ENCODE measurements around the gene RIF1.

GRCh38 chr2:151410485-151410834, 758 bp downstream of the RIF1 start:
- TF ChIP-seq CTCF (IDR thresholded peaks at IDR 0.05) (no peak), POLR2A (IDR thresholded peaks at IDR 0.05) (no peak)

All from testis (tissue), 2 donors.